K562 (cell line): Measurements from ENCODE around the gene GNA14. TPM values are rescaled to one million over a fixed set of nuclear protein-coding genes. Genes with fewer than 3 reads are reported as not detected.

Experiments
- CEBPG ChIP-seq, 3 experiments: fragments of 200-800 bp in 1 of 3; sonication (Bioruptor generic) in 1 of 3; sonication (generic) in 1 of 3; formaldehyde crosslinking in 1 of 3; IDR thresholded peaks in 2 of 3; conservative IDR thresholded peaks in 1 of 3; 2 replicates each; pipeline versions ENCODE4 v1.6.1 to v1.8.0; 2016 to 2022; ENCODE audit warnings: missing compliant biosample characterization in 2 of 3, missing genetic modification characterization in 2 of 3, mild to moderate bottlenecking in 1 of 3, missing genetic modification reagents in 1 of 3
- DEAF1 ChIP-seq: fragments of 450-650 bp; formaldehyde crosslinking; IDR thresholded peaks from 2 replicates; pipeline ENCODE4 v1.4.0; 2020; ENCODE audit warnings: mild to moderate bottlenecking, moderate library complexity
- GTF3C2 ChIP-seq: IDR thresholded peaks from 3 replicates; pipeline ENCODE4 v1.6.1; 2011; ENCODE audit warnings: borderline replicate concordance, mild to moderate bottlenecking, moderate library complexity; ENCODE audit not compliant: insufficient read length; ENCODE audit errors: extremely low read depth
- KDM2B ChIP-seq: fragments of 250-450 bp; sonication (Bioruptor Pico); IDR thresholded peaks from 2 replicates; pipeline ENCODE4 v1.8.0; 2021; ENCODE audit warnings: mild to moderate bottlenecking, moderate library complexity
- SREBF1 ChIP-seq: fragments of 150-350 bp; IDR thresholded peaks from 2 replicates; pipeline ENCODE4 v1.6.1; 2014; ENCODE audit warnings: antibody characterized with exemption, low read depth, low read length, borderline replicate concordance
- ZBTB17 ChIP-seq: fragments of 450-650 bp; formaldehyde crosslinking; IDR thresholded peaks from 2 replicates; pipeline ENCODE4 v1.4.0; 2020; ENCODE audit warnings: mild to moderate bottlenecking
- ZBTB5 ChIP-seq: fragments of 450-650 bp; IDR thresholded peaks from 2 replicates; pipeline ENCODE4 v1.6.1; 2017; ENCODE audit warnings: antibody characterized with exemption
- ZSCAN29 ChIP-seq: fragments of 450-650 bp; IDR thresholded peaks from 2 replicates; pipeline ENCODE4 v1.6.1; 2017
- polyA plus RNA-seq, 8 experiments: library from polyadenylated mRNA; depleted of rRNA in 4 of 8; stranded (reverse) in 5 of 8; unstranded in 3 of 8; fragments of >200 nt; fragmentation: Nextera tagmentation in 2 of 8; fragmentation: Illumina TruSeq in 1 of 8; extraction: Ambion mirVana in 2 of 8; extraction: Trizol in 1 of 8; gene quantifications; 2 replicates each; pipeline versions ENCODE4 v1.2.1 to v1.2.3, GENCODE V29; 2011 to 2014; ENCODE audit warnings: inconsistent platforms in 1 of 8, missing spikeins in 1 of 8
- total RNA-seq, 7 experiments: library from RNA; depleted of rRNA in 6 of 7; stranded (reverse); fragments of >200 nt in 6 of 7; fragmentation: Illumina TruSeq in 2 of 7; extraction: Trizol in 2 of 7; gene quantifications; 2 replicates each; pipeline versions ENCODE4 v1.2.1 to v1.2.3, GENCODE V29; 2011 to 2021; ENCODE audit warnings: low replicate concordance in 1 of 7

Gene GNA14
- total and polyA plus RNA-seq, 9 of the 15 experiments (the other 6 are each of a cell fraction or from before 2014, with no cell fraction given): 0.03 to 0.11 (median 0.03) TPM; not detected in 6

DNA sequence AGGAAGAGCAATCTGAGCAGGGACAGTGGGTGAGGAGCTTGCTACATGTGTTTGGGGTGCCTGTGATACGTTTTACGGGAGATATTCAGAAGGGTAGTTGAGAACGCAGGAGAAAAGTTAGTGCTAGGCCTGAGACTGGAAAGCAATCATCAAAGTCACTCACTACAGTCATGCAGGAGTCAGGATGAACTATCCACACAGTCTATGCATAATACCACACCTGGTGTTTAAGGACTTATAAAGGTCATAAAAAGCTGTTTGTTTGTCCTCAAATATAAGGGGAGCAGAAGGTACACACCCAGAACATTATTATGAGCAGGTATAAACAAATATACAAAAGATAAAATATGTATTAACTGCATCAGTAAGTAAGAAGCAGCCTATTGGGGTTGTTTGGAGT, 176.6 kb downstream of the GNA14 start (continued):
- no peak for TF ChIP-seq ZBTB5
- no peak for TF ChIP-seq CEBPG (CRISPR knock-in tag; IDR thresholded peaks at IDR 0.05)
- no peak for TF ChIP-seq CEBPG (tag; conservative IDR thresholded peaks at IDR 0.05 in 1 of 2, IDR thresholded peaks at IDR 0.05 in 1 of 2)
- TF ChIP-seq ZBTB17 (CRISPR knock-in tag): no peak
- TF ChIP-seq KDM2B (CRISPR knock-in tag): no peak
- TF ChIP-seq DEAF1 (CRISPR knock-in tag): no peak
- TF ChIP-seq SREBF1: no peak
- no peak for TF ChIP-seq GTF3C2
- TF ChIP-seq ZSCAN29: no peak
- TF ChIP-seq, all 486 proteins: peak for 0
